Endothelial cell of umbilical vein (primary cell): ENCODE results near the gene IRF1. TPM values are rescaled to one million over a fixed set of nuclear protein-coding genes. Genes with fewer than 3 reads are reported as not detected.

Experiments
- BruUV-seq: library from RNA; stranded (reverse); fragments of 400-500 nt; replicated peaks from 2 replicates; lab custom pipeline; 2021; lab: Mats Ljungman, UMichigan
- CTCF ChIA-PET: fragments of 300-600, 350-600 bp; sonication (Branson Sonifier 250); formaldehyde crosslinking; loops from one replicate; lab custom pipeline; 2021; ENCODE audit warnings: antibody characterized with exemption, inconsistent platforms; lab: Charles Lee
- POLR2A ChIA-PET: fragments of 300-600, 350-600 bp; sonication (Branson Sonifier 250); formaldehyde crosslinking; loops from one replicate; lab custom pipeline; 2021; ENCODE audit warnings: antibody characterized with exemption, inconsistent platforms; lab: Charles Lee
- DNase-seq: peaks from one replicate; pipeline ENCODE4 v3.0.0-alpha.2; 2011; ENCODE audit warnings: low read depth, low spot score
- FAIRE-seq: peaks from 2 replicates; lab custom pipeline; 2011; peaks lifted over from hg19 to GRCh38; lab: Jason Lieb, UNC
- H2AFZ ChIP-seq: 2 replicates; pipeline ENCODE4 v1.6.0; 2012; ENCODE audit warnings: low read depth, low read length, control low read depth, inconsistent platforms
- H3K27ac ChIP-seq: 2 replicates; pipeline ENCODE4 v1.5.1; 2011; ENCODE audit warnings: low read depth, mild to moderate bottlenecking, control low read depth, low read length, moderate library complexity; ENCODE audit not compliant: insufficient read depth
- H3K27me3 ChIP-seq, 2 experiments: 2 replicates each; pipeline versions ENCODE4 v1.6.0 to v1.6.1; 2011; ENCODE audit warnings: low read length in 2 of 2, mixed read lengths in 1 of 2; ENCODE audit not compliant: control insufficient read depth in 2 of 2, insufficient read depth in 2 of 2
- H3K36me3 ChIP-seq, 2 experiments: 2 replicates in 1 of 2; 3 replicates in 1 of 2; pipeline ENCODE4 v1.5.1; 2011; ENCODE audit warnings: low read length in 2 of 2, mild to moderate bottlenecking in 1 of 2, moderate library complexity in 1 of 2; ENCODE audit not compliant: control insufficient read depth in 2 of 2, insufficient read depth in 2 of 2; ENCODE audit errors: extremely low read depth in 1 of 2
- H3K4me1 ChIP-seq: 3 replicates; pipeline ENCODE4 v1.5.1; 2011; ENCODE audit warnings: mild to moderate bottlenecking, low read length; ENCODE audit not compliant: control insufficient read depth, insufficient read depth; ENCODE audit errors: extremely low read depth
- H3K4me2 ChIP-seq: 2 replicates; pipeline ENCODE4 v1.6.1; 2011; ENCODE audit warnings: low read length, control low read depth, mixed read lengths; ENCODE audit not compliant: insufficient read depth
- H3K4me3 ChIP-seq, 3 experiments: fragments of 200-600 bp in 1 of 3; sonication (generic), shearing (Covaris generic) in 1 of 3; replicated peaks in 1 of 3; 2 replicates each; pipeline ENCODE4 v1.5.1; 2011 to 2016; ENCODE audit warnings: control low read depth in 3 of 3, low read length in 3 of 3, mild to moderate bottlenecking in 2 of 3, inconsistent platforms in 1 of 3, low read depth in 1 of 3, moderate library complexity in 1 of 3; ENCODE audit not compliant: insufficient read depth in 1 of 3
- H3K79me2 ChIP-seq: 2 replicates; pipeline ENCODE4 v1.6.0; 2012; ENCODE audit warnings: low read length, inconsistent platforms; ENCODE audit not compliant: control insufficient read depth, insufficient read depth
- H3K9ac ChIP-seq: replicated peaks from 2 replicates; pipeline ENCODE3; 2011; ENCODE audit warnings: low read length, control low read depth; ENCODE audit not compliant: insufficient read depth; ENCODE audit errors: extremely low read depth
- H3K9me1 ChIP-seq: replicated peaks from 3 replicates; pipeline ENCODE4 v1.6.0; 2011; ENCODE audit warnings: mild to moderate bottlenecking, low read length; ENCODE audit not compliant: control insufficient read depth, insufficient read depth; ENCODE audit errors: extremely low read depth
- H3K9me3 ChIP-seq: replicated peaks from 2 replicates; pipeline ENCODE4 v1.5.1; 2012; ENCODE audit warnings: low read length, inconsistent platforms; ENCODE audit not compliant: control insufficient read depth, insufficient read depth
- H4K20me1 ChIP-seq: replicated peaks from 2 replicates; pipeline ENCODE3; 2011; ENCODE audit warnings: mild to moderate bottlenecking, low read length; ENCODE audit not compliant: control insufficient read depth, insufficient read depth; ENCODE audit errors: extremely low read depth
- CTCF ChIP-seq, 2 donors: IDR thresholded peaks; 1 replicate in 1 of 2; 2 replicates in 1 of 2; pipeline ENCODE4 v1.5.1; 2011; ENCODE audit warnings: low read length in 2 of 2, mild to moderate bottlenecking in 2 of 2, moderate library complexity in 2 of 2, control low read depth in 1 of 2, inconsistent platforms in 1 of 2, low read depth in 1 of 2; ENCODE audit not compliant: insufficient read depth in 1 of 2; ENCODE audit errors: extremely low read depth in 1 of 2
- EZH2 ChIP-seq: IDR thresholded peaks from 2 replicates; pipeline ENCODE4 v1.6.1; 2012; ENCODE audit warnings: borderline replicate concordance, low read depth, mild to moderate bottlenecking, moderate library complexity, low read length, inconsistent platforms; ENCODE audit not compliant: severe bottlenecking
- FOS ChIP-seq: IDR thresholded peaks from 2 replicates; pipeline ENCODE4 v1.6.1; 2011; ENCODE audit warnings: mild to moderate bottlenecking, low read length, moderate library complexity, borderline replicate concordance; ENCODE audit not compliant: insufficient read depth
- GATA2 ChIP-seq: IDR thresholded peaks from 2 replicates; pipeline ENCODE4 v1.7.0; 2011; ENCODE audit warnings: low read depth, mild to moderate bottlenecking, moderate library complexity, mixed read lengths, low read length; ENCODE audit not compliant: insufficient read length, insufficient read depth
- JUN ChIP-seq: IDR thresholded peaks from 2 replicates; pipeline ENCODE4 v1.6.1; 2011; ENCODE audit warnings: borderline replicate concordance, low read depth; ENCODE audit not compliant: insufficient read length, insufficient read depth
- MAX ChIP-seq: IDR thresholded peaks from 2 replicates; pipeline ENCODE4 v1.6.1; 2011; ENCODE audit not compliant: insufficient read depth, insufficient read length
- MYC ChIP-seq: IDR thresholded peaks from one replicate; pipeline ENCODE4 v1.6.1; 2011; ENCODE audit warnings: mild to moderate bottlenecking, low read depth, low read length
- POLR2A ChIP-seq: IDR thresholded peaks from 2 replicates; pipeline ENCODE4 v1.6.1; 2012; ENCODE audit warnings: low read depth, mild to moderate bottlenecking, control low read depth, low read length
- POLR2AphosphoS5 ChIP-seq: IDR thresholded peaks from 2 replicates; pipeline ENCODE4 v1.6.1; 2012; ENCODE audit warnings: low read depth, mild to moderate bottlenecking, control low read depth, low read length, moderate library complexity; ENCODE audit not compliant: insufficient read depth
- dilution Hi-C: fragments of 300-500 bp; cut with MboI; formaldehyde crosslinking; loops from one replicate; pipeline ENCODE4 v1.15.0; 2019; ENCODE audit warnings: low sequenced_read_pairs; ENCODE audit not compliant: extremely low pct_ligation_motif_present
- intact Hi-C: fragments of 100-400 bp; cut with micrococcal nuclease; formaldehyde crosslinking; loops from one replicate; pipeline ENCODE4 v1.10.0; 2022
- polyA plus RNA-seq, 4 experiments: library from polyadenylated mRNA; depleted of rRNA in 3 of 4; stranded (reverse) in 3 of 4; unstranded in 1 of 4; fragments of >200 nt; gene quantifications; 2 replicates each; pipeline versions ENCODE4 v1.2.1 to v1.2.3, GENCODE V29; 2011 to 2012; ENCODE audit warnings: missing spikeins in 1 of 4
- total RNA-seq: library from RNA; stranded (reverse); gene quantifications from 2 replicates; pipeline ENCODE4 v1.2.3, GENCODE V29; 2021

IRF1 gene
- total and polyA plus RNA-seq, 2 donors (not counting 3 experiments of a cell fraction or from before 2014, with no cell fraction given): 12.3 to 28.0 TPM

GRCh38 chr5:132459983-132460838 lies 30.4 kb downstream of the IRF1 start:
- Histone ChIP-seq H3K9ac (no peak overlapping the region), H2AFZ (no peak overlapping the region), H4K20me1 (no peaks in the 10 kb centered on the region), H3K27ac (no peak overlapping the region), H3K4me1 (peaks cover 35% of the 10 kb centered on the region), H3K27me3 (no peaks in the 10 kb centered on the region), H3K4me2 (no peak overlapping the region), H3K36me3 (no peaks in the 10 kb centered on the region), H3K9me1 (no peaks in the 10 kb centered on the region), H3K4me3 (no peak overlapping the region), H3K79me2 (no peaks in the 10 kb centered on the region), H3K9me3 (no peaks in the 10 kb centered on the region)
- intact Hi-C loops (no loop called here), dilution Hi-C loops (no loop called here)
- no TSS peak for BruUV-seq
- TF ChIP-seq POLR2A (no peak), POLR2AphosphoS5 (no peak), CTCF (IDR thresholded peaks at IDR 0.05; ENCODE audit: extremely low read depth in 1 of 2, insufficient read depth in 1 of 2, low read depth in 1 of 2, low read length in 2 of 2) (no peak), JUN (no peak), FOS (no peak), MYC (no peak), MAX (no peak), GATA2 (no peak), EZH2 (no peak)
- DNase-seq: no peak
- ChIA-PET POLR2A (no interaction called here), CTCF (interaction anchor here (0.8 to 1.1 kb wide), 2 partner anchors 21 to 32 kb away, joined by 3 read pairs; no protein-coding TSS in a partner anchor)
- FAIRE-seq: no peak
